Jurkat, Clone E6-1 (cell line): Measurements from ENCODE around the gene GALNT9.
A peak's percentile ranks its signal among the peaks of the same experiment; 100 is the strongest.

Source experiments
- DNase-seq: peaks from one replicate; pipeline ENCODE4 v3.0.0-alpha.2; 2011; ENCODE audit warnings: low read depth, low spot score
- H3K4me3 ChIP-seq: 2 replicates; pipeline ENCODE4 v1.5.1; 2011; ENCODE audit warnings: mild to moderate bottlenecking, low read length, control low read depth, moderate library complexity

The GALNT9 gene

DNA sequence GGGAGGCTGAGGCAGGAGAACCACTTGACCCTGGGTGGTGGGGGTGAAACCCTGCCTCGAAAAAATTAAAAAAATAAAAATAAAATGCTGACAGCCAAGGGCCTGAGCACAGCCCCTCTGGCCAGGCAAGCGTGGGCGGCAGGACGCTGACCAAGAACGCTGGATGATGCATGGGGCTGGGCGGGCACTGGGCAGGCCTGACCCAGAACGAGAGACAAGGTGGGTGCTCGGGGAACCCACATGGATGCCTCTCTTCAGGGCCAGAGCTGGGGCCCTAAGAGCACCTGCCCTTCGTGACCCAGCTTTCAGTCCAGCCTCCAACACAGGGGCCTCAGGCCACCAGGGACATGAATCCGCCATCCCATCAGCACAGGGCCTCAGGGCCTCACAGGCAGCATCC is 11.3 kb downstream of the GALNT9 start:
- no peak for DNase-seq
- no peak overlapping the region for H3K4me3 ChIP-seq

- DNase-seq = no peak
- H3K4me3 ChIP-seq = no peak overlapping the region
These were observed 12.0 kb downstream of the GALNT9 start for GRCh38 chr12:132317233-132317938.

DNA sequence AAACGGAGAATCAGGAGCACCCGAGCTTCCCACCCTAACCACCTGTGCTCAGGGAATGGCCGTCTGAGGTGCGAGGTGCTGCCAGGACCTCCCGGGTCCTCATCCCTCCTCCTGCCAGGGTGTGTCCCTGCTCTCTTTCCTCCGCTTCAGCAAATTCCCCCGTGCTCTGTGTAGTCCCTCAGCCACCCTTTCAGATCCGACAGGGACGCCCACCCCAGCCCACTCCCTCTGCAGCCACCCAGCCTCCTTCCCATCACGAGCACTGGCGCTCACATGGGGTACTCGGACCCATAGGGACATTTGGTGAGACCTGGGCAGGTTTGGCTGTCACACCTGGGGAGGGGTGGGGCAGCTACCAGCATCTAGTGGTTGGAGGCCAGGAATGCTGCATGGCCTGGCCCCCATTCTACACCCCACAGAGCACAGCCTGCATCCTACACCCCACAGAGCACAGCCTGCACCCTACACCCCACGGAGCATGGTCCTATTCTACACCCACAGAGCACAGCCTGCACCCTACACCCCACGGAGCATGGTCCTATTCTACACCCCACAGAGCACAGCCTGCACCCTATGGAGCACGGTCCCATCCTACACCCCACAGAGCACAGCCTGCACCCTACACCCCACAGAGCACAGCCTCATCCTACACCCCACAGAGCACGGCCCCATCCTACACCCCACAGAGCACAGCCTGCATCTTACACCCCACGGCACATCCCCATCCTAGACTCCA is 12.7 kb downstream of the GALNT9 start:
- no peak for DNase-seq
- H3K4me3 ChIP-seq = no peak overlapping the region

DNA sequence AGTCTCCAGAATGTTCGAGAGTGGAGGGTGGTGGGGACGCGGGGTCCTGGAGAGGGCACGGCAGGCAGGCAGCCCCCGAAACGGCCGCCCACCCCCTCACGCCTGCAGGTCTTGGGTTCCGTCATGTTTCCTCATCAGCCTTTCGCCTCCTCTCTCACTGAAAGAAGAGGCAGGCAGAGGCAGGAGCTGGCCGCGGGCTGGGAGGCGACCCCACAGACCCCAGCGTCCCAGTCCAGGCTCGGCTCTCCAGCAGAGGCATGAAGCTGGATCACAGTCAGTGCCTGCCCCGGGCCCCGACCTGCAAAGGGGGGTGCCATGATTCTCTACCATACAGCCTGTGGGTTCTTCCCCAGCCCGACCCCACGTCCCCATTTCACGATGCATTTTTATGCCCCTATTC is 13.4 kb downstream of the GALNT9 start:
- no peak overlapping the region for H3K4me3 ChIP-seq
- DNase-seq = no peak

- DNase-seq = no peak
- no peak overlapping the region for H3K4me3 ChIP-seq
These were observed 13.9 kb downstream of the GALNT9 start for GRCh38 chr12:132315507-132315906.

DNA sequence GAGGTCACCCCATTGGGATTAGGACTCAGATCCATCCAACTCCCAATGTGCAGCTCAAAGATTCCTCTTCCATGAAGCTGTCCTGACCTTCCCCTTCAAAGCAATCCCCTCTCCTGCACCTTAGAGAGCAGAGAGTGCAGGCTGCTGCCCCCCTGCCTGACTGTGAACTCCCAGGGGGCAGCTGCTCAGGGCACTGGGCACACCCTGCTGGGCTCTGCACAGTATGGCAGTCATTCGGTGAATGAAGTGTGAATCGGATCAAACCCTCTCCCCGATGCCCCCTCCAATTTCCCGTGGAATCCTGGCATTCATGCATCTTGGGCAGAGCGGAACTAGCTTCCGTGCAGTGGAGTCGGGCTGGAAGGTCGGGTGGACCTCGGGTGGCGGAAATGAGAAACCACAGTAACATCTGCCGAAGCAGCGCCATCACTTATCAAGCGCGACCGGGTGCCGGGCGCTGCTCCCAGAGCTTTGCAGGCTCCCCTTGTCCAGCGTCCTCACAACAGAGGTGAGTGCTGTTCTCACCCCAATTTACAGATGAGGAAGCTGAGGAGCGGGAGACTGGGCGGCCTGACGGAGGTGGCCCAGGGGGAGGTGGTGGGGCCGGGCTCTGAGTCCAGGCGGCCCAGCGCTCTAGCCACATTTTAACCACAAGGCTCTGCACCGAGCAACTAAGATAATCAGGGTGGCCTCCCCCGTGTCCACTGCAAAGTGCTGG is 14.7 kb downstream of the GALNT9 start:
- no peak overlapping the region for H3K4me3 ChIP-seq
- peak; percentile 16 for DNase-seq

GRCh38 chr12:132314035-132314434 is 15.4 kb downstream of the GALNT9 start:
- DNase-seq = no peak
- H3K4me3 ChIP-seq = no peak overlapping the region

GRCh38 chr12:132313182-132313581 is 16.2 kb downstream of the GALNT9 start:
- DNase-seq = no peak
- H3K4me3 ChIP-seq = no peak overlapping the region

GRCh38 chr12:132312516-132312915 is 16.9 kb downstream of the GALNT9 start:
- no peak for DNase-seq
- H3K4me3 ChIP-seq = no peak overlapping the region

DNA sequence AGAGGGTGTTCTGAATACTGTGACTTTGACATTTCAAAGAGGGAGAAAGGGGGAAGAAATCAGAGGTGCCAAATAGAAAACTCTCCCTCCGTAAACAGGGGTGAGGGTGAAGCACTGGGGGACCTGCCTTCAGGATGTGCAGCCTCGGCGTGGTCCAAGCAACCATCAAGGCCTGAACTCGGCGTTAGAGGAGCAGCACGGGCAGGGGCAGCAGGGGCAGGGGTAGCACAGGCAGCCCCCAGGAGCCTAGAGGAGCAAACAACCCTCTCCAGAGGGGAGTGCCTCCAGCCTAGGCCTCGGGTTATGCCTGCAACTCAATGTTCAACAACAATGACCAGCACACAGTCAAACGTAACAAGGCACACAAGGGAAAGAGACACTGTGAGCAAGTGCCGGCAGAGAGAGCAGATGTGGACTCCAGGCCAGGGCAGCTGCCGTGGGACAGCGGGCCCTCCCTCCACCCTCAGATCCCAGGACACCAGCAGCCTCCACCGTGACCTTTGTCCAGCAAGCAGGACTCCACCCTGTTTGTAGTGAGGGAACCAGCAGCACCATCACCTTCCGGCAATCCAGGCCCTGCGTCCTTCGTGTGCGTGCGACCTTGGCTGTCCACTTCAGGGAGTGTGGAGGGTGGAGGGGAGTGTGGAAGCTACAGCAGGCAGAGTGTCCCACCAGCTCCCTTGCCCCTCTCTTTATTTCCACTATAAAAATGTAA is 18.0 kb downstream of the GALNT9 start:
- no peak for DNase-seq
- H3K4me3 ChIP-seq = no peak overlapping the region

DNA sequence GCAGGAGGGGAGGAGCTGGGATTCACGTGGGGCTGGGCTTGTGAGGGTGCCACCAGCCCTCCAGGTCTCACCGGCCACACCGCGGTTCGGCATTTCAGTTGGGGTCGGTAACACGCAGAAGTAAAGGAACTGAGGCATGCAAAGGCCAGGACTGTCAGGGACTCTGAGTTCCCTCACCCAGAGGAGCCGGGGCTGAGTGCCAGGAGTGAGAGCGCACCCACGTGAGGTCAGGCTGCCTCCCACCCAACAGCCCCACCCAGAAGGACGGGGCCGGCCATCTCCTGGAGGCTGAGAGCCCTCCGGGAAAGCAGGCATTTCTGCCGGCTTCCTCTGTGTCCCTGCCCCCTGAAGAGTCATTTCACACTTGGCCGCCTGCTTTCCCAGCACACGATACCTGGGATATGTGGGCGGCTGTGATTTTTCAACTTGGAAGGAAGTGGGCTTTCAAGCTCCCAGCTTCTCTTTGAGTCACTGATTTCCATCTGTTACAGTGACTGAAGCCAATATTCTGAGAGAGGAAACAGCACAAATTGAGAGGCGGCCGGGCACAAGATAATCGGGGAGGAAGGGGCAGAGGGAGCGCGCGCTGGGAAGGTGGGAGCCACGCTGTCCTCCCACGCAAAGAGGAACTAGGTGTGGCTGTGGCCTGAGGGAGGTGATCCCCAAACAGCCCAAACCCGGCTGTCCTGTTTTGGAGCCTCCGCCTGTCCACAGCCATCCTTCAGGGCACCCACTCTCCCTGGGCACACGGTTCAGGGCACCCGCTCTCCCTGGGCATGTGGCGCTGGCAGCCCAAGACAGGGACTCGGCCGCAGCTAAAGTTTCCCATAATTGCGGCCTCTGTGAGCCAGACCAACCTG is 19.0 kb downstream of the GALNT9 start:
- H3K4me3 ChIP-seq = no peak overlapping the region
- DNase-seq = no peak

- no peak for DNase-seq
These were observed 19.7 kb downstream of the GALNT9 start for GRCh38 chr12:132309596-132310086.

DNA sequence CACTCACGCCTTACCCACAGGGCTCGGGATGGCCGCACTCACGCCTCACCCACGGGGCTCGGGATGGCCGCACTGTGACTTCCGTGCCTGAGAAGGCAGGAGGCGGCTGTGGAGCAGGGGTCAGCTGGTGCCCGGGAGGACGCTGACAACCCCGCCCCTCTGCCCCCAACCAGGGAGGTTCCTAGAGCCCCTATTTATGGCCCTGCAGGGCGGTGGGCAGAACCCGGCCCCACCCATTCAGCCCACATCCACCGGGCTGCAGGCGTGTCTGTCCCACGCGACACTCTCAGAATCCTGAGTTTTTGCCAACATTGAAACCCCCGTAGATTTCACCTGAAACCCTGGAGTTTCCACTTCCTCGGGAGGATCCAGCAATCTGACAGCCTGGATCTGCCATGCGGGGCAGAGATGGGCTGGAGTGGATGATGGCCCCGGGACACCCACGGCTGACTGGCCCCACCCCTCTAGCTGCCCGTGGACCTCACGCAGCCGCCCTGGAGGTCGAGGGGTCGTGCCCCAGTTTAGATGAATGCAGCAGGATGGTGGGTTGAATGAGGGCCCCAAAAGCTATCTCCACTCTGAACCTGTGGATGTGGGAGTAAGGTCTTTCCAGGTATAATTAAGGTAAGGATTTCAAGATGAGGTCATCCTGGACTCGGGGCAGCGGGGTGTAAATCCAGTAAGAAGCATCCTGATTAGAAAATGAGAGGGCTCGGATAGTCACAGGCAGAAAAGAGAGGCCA is 20.4 kb downstream of the GALNT9 start:
- DNase-seq = no peak
- no peak overlapping the region for H3K4me3 ChIP-seq

More at GRCh38 chr12:132309596-132310086, 19.7 kb downstream of the GALNT9 start:
- H3K4me3 ChIP-seq = no peak overlapping the region

- no peak overlapping the region for H3K4me3 ChIP-seq
- DNase-seq = no peak
These were observed 21.2 kb downstream of the GALNT9 start for GRCh38 chr12:132307976-132308852.

DNA sequence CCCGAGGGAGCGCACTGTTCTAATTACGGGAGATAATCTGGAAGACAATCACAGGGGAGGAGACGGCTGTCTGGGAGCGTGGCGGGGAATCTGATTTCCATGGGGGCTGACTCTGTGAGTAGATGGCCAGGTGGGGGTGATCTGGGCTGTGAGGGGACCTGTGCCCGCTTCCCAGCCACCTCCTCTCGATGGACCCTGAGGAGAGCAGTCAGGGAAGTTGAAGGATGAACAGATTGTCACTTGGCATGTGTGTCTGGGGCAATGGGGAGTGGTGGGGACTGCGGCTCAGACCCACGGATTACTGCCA is 22.6 kb downstream of the GALNT9 start:
- no peak overlapping the region for H3K4me3 ChIP-seq
- DNase-seq = no peak

GRCh38 chr12:132305991-132306884 is 23.2 kb downstream of the GALNT9 start:
- no peak overlapping the region for H3K4me3 ChIP-seq

More at GRCh38 chr12:132305991-132306884, 23.2 kb downstream of the GALNT9 start:
- DNase-seq = no peak
